GM18507 (cell line): ENCODE measurements around the gene TBC1D5.
A peak's percentile ranks its signal among the peaks of the same experiment; 100 is the strongest.

Experiments used
- DNase-seq: peaks from one replicate; pipeline ENCODE4 v3.0.0; 2011; ENCODE audit warnings: low read depth; ENCODE audit not compliant: insufficient read length; ENCODE audit errors: extremely low spot score
- FAIRE-seq: peaks from 2 replicates; lab custom pipeline; 2011; peaks lifted over from hg19 to GRCh38; lab: Jason Lieb, UNC

The TBC1D5 gene

DNA sequence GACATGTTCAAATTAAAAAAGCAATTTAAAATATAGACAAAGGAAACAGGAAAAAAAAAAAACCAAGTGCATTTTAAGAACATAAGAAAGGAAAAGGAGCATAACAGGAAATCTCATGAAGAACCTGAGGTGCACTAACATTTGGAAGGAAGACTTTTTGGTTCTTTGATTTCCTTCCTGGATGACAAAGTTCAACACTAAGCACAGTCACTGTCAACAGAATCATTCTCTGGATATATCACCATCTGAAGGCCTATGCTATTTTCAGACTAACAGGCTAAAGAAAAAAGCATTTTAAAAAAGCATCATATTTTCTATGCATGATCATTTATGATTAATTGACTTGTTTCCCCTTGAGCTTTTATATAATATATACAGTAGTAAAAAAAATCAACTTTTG lies 508.0 kb downstream of the TBC1D5 start:
- FAIRE-seq (no peak), DNase-seq (no peak)

DNA sequence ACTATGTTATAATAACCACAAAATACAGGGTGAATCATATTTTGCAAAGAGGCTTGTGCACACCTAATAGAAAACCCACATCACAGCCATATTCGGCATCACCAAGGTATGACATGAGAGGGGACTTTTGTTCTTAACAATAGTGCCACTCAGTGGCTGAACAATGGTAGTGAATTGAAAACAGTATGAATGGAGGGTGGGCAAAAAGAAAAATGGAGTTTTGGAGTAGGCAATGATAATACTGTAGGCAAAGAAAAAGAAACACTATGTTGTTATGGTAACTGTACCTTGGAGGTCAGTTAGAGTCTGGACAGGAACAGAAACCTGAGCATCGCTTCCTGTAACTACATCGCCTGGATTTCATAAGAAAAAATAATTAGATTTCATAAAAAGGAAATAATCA lies 509.0 kb downstream of the TBC1D5 start:
- DNase-seq (peak; percentile 23), FAIRE-seq (peak; percentile 95)

- DNase-seq (no peak), FAIRE-seq (no peak)
Observed at GRCh38 chr3:17232442-17232841, 510.0 kb downstream of the TBC1D5 start.

- DNase-seq, result no peak
- FAIRE-seq, result no peak
Observed at GRCh38 chr3:17231537-17232261, 510.7 kb downstream of the TBC1D5 start.

GRCh38 chr3:17227472-17227871 lies 515.0 kb downstream of the TBC1D5 start:
- no peak for FAIRE-seq
- no peak for DNase-seq

DNA sequence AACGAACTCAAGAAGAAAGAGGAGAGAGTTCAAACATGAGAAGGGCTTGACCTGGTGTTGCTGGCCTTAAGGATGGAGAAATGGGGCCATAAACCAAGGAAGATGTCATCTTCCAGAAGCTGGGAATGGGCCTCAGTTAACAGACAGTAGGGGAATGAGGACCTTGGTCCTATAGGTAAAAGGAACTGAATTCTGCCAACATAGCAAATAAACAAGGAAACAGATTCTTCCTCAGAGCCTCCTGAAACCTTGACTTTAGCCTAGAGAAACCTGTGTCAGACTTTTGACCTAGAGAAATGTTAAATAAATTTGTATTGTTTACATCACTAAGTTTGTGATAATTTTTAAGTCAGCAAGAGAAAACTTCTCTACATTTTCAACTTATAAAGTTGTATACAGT lies 520.9 kb downstream of the TBC1D5 start:
- no peak for FAIRE-seq
- DNase-seq, result no peak

DNA sequence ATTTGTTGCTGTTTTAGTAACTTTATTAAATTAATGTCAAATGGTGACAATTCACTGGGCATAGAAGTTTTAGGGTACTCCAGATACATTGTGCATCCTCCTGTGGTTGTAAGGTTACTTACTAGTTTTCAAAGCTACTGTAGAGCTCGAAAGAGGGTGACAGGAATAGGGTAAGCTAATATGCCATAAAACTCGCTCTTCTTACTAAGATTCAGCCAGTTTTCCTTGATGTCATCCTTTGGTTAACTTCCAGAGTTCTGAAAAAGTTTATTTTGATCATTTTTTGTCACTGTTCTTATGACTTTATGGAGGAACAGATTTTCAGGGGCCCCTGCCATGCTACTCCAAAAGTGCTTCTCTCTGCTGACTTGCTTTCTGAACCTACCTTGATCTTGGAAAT lies 522.8 kb downstream of the TBC1D5 start:
- DNase-seq (no peak), FAIRE-seq (no peak)

GRCh38 chr3:17218587-17218986 lies 523.8 kb downstream of the TBC1D5 start:
- no peak for DNase-seq
- no peak for FAIRE-seq

- FAIRE-seq (no peak), DNase-seq (no peak)
Observed at GRCh38 chr3:17217588-17217987, 524.8 kb downstream of the TBC1D5 start.

GRCh38 chr3:17213102-17213501 lies 529.3 kb downstream of the TBC1D5 start:
- no peak for FAIRE-seq

DNA sequence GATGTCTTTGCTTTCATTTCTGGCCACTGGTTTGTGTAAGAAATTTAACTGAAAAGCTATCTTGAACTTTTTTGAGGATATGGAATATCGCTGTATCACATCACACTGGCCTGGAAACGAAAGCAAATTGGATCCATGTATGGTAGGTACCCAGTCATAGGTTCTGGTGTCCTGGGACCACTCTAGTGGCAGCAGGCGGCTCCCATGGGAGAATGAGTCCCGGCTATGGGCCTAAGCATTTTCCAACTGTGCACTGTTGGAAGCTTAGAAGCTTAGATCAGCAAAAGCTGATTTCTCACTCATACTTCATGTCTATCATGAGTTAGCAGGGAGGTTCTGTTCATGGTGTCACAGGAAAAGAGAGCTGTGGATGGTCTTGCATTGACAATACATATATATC lies 534.5 kb downstream of the TBC1D5 start:
- no peak for FAIRE-seq
- DNase-seq, result no peak

More at GRCh38 chr3:17213102-17213501, 529.3 kb downstream of the TBC1D5 start:
- DNase-seq, result no peak

DNA sequence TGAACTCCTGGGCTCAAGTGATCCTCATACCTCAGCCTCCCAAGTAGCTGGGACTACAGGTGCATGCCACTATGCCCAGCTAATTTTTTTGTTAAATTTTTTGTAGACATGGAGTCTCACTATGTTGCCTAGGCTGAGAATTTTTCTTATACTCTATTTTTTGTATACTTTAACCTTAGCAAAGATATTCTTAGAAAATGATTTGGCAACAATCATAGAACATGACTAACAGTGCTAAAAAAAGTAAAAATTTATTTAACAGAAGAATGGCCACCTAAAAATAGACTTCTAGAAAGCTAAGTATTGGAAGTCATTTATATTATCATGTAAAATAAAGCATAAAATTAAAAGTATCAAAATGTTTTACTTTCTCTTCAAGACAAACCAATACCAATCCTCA lies 535.4 kb downstream of the TBC1D5 start:
- no peak for DNase-seq
- no peak for FAIRE-seq

- no peak for FAIRE-seq
- no peak for DNase-seq
Observed at GRCh38 chr3:17204049-17204650, 538.3 kb downstream of the TBC1D5 start.

DNA sequence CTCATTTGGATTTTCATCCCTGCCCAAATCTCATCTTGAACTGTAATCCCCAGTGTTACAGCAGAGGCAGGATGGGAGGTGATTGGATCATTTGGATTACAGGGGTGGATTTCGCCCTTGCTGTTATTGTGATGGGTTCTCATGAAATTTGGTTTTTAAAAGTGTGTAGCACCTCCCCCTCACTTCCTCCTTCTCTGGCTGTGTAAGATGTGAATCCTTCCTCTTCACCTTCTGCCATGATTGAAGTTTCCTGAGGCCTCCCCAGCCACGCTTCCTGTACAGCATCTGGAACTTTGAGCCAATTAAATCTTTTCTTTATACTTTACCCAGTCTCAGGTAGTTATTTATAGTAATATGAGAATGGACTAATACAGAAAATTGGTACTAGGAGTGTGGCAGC lies 540.9 kb downstream of the TBC1D5 start:
- no peak for DNase-seq
- no peak for FAIRE-seq

GRCh38 chr3:17195856-17196604 lies 546.4 kb downstream of the TBC1D5 start:
- FAIRE-seq, result peak; percentile 88
- peak; percentile 5 for DNase-seq

DNA sequence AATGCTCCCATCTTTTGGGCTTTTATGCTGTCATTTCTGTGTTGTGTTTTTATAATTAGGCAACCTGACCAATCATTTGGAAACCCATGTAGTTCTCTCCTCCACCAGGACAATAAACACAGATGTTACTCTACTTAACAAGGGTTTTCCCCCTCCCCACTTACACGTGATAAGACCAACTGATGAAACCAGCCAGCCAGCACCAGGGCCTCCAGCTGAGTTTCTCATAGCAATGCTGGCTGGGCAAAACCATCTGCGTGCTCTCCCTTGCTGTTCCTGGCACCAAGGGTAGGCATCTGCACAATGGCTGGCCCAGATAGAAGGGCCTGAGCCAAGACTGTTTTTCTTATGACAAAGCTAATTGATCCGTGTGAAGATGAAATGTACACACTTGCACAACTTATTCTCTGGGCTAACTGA lies 547.2 kb downstream of the TBC1D5 start:
- DNase-seq (peak; percentile 33), FAIRE-seq (peak; percentile 94)

DNA sequence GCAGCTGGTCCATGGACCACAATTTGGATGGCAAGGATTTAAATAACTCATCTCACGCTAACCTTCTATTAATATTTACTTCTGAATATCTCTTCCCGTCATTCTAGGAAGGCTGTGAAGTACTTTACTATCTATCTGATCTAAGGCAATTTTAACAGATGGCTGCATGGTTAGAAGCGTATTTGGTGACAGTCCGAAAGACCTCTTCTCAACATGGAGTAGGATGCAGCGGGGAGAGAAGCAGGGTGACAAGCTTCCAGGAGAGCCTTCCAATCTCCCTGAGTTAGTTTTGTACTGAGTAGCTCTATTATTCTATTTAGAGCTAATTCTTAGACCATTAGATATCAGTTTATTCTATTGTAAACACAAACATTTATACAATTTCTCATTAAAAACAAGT lies 548.3 kb downstream of the TBC1D5 start:
- DNase-seq (no peak), FAIRE-seq (no peak)

DNA sequence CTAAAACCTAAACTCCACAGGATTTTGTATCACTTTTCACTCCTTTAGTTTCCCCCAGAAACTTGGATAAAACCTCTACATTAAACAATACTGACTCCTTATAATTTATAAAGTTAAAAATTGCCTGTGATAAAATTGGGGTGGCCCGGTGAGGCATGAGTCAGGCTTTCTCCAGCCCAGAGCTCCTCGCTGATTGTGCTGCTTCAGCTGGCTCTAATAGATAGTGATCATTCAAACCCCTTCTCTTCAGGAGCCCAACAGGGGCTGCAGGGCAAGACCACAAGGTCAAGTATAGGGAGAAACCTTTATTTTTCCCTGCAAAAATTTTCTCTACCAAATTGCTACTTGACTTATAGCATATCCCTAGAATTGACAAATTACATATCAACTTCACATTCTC lies 549.4 kb downstream of the TBC1D5 start:
- FAIRE-seq (no peak), DNase-seq (no peak)

DNA sequence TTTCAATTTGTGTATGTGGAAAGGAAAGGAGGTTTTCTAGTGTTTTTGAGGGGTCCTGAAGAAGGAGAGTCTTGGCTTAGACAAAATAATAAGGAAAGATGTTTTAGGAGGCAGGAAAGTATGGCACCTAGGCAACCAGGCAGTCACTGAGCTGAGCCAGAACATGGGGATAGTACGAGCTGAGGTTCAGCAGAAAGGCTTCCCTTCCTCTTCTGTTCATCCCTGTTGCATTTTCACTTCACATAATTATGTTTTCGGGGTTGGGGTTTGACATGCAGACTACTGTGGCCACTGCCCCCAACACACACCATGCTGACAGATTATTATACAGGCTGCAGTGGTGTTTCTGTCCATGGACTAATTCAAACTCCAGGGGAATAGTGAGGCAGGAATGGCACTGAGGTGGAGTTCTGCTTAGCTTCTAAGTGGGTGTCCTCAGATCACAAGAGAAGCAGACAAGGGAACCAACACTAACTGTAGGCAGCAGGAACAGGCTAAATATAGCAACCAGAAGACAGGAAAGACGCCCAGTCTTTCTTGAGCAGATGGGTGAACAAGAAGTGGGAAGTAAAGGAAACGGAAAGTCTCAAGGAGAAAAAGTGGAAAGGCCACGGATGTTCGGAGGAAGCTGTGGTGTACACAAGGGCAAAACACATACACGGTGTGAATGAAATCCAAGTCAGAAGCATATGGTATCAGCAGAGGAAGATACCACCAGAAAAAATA lies 551.9 kb downstream of the TBC1D5 start:
- no peak for DNase-seq
- no peak for FAIRE-seq

DNA sequence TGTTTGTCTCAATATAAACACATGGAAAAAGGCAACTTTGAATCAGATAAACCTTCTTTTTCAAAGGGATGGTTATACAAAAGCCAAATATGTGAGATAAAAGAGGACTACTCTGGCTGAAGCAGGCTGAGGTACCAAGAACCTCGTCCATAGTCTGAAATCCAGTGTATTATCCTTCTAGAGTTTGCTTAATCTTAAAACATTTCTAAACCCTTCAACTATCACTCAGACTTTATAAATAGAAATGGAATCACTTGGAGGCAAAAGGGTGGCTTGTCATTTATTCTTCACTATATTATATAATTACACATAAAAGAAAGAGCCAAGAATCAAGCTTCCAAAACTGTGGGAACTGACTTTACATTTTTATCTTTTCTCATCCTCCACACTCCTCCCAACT lies 554.1 kb downstream of the TBC1D5 start:
- DNase-seq (no peak), FAIRE-seq (peak; percentile 44)
